ENCODE measurements around the gene PPP2R5C.
A peak's percentile ranks its signal among the peaks of the same experiment; 100 is the strongest.

The PPP2R5C gene

DNA sequence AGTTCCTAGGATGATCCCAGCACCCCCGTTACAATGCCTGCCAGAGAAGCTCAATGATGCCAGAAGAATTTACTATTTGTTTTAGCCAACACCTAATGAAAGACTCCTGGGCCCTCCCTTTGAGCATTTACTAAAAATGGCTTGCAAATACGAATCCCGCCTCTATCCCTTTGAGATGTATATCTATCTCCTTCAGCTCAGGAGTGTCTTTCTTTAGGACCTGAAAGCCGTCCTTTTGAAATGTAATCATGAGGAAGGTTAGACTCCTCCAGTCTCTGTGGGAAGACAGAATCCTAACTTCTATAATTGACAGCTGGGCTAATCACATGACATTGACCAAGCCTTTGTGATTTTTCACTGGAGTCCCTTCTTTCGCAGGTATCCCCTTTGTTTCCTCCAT lies 183.7 kb downstream of the PPP2R5C start:
- TF ChIP-seq, protein P1, sequence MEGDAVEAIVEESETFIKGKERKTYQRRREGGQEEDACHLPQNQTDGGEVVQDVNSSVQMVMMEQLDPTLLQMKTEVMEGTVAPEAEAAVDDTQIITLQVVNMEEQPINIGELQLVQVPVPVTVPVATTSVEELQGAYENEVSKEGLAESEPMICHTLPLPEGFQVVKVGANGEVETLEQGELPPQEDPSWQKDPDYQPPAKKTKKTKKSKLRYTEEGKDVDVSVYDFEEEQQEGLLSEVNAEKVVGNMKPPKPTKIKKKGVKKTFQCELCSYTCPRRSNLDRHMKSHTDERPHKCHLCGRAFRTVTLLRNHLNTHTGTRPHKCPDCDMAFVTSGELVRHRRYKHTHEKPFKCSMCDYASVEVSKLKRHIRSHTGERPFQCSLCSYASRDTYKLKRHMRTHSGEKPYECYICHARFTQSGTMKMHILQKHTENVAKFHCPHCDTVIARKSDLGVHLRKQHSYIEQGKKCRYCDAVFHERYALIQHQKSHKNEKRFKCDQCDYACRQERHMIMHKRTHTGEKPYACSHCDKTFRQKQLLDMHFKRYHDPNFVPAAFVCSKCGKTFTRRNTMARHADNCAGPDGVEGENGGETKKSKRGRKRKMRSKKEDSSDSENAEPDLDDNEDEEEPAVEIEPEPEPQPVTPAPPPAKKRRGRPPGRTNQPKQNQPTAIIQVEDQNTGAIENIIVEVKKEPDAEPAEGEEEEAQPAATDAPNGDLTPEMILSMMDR (IDR thresholded peaks at IDR 0.05; ENCODE audit: insufficient read depth, low read depth, low read length, missing control alignments), result no peak
- H3K4me3 ChIP-seq (ENCODE audit: low read length), result no peak overlapping the region
- DNase-seq (ENCODE audit: low read depth), result no peak

DNA sequence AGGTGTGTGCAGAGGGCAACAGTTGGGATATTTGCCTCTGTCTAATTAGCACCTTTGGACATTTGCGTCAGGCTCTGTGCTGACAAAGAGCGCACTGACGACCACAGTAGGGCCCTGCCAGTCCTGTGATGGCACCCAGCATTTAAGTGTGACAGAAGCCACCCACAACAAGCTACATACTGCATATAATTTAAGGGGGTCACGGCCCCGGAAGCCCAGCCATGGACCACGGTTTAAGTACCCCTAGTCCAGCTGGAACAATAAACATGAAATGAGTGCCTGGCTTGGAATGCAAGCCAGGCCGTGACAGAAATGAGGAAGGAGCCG lies 186.0 kb downstream of the PPP2R5C start:
- H3K4me3 ChIP-seq (ENCODE audit: low read length), result peak overlapping the region; percentile 84
- TF ChIP-seq, protein P1 (IDR thresholded peaks at IDR 0.05; ENCODE audit: insufficient read depth, low read depth, low read length, missing control alignments), result no peak
- DNase-seq (ENCODE audit: low read depth), result no peak

DNA sequence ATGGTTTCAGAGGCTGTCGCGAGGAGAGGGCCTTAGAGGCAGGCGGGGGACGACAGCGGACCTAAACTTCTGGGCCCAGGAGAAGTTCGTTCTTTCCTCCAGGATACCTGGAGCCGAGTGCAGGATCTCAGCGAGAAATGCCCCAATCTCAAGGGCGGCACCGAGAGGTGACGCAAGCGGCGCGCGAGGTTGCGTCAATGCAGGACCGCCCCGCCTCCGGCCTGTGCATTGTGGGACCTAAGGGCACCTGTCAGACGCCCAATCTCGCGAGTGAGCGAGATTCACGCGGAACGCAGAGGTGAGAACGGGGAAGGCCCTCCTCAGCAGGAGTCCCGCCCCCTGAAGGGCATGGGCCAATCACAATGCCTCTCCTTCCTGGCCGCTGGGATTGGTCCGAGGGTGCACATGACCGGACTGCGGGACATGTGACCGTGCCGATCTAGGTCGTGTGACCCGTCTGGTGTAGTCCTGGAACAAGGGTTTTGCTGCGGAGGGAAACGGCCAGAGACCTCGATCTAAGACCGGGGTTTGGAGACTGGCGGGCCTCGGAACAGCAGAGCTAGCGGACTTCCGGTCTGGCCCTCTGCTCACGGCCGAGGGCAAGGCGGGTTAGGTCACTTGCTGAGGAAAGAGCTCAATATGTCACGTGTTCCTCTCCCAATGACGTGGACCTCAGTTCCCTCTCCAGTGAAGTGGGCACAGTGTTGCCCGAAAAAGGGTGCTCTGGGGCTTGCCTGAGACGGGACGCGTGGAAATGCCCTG lies 186.6 kb downstream of the PPP2R5C start:
- TF ChIP-seq, protein P1 (IDR thresholded peaks at IDR 0.05; ENCODE audit: insufficient read depth, low read depth, low read length, missing control alignments), result no peak

DNA sequence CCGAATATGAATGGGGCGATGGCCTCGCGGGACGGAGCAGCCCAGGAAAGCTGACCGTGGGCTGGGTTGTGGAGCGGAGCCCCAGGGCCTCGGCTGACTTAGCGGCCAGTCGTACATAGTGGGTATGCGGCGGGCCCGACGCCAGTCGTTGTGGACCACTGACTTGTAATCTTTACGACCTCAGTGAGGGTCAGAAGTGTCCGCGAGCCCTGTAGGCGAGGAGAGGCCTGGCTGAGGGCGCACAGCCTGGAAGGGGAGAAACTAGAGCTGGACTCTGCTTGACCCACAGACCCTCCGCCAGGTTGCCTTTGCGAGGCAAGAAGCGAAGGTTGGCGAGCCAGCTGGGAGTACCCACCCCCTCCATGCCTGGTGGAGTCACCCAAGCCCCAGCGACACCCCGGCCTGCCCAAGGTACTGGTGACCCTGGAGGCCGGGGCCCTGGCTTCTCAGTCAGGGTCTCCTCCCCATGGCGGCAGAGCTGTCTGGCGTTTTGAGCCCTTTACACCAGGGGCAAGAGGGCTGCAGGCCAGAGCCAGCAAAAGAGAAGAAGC lies 187.2 kb downstream of the PPP2R5C start:
- H3K4me3 ChIP-seq (ENCODE audit: low read length), result peak overlapping the region; percentile 84
- TF ChIP-seq, protein P1 (IDR thresholded peaks at IDR 0.05; ENCODE audit: insufficient read depth, low read depth, low read length, missing control alignments), result no peak
- no peak for DNase-seq (ENCODE audit: low read depth)

More for the DNA sequence above, 186.6 kb downstream of the PPP2R5C start:
- peak overlapping the region; percentile 84 for H3K4me3 ChIP-seq (ENCODE audit: low read length)
- DNase-seq (ENCODE audit: low read depth), result peak; percentile 100

DNA sequence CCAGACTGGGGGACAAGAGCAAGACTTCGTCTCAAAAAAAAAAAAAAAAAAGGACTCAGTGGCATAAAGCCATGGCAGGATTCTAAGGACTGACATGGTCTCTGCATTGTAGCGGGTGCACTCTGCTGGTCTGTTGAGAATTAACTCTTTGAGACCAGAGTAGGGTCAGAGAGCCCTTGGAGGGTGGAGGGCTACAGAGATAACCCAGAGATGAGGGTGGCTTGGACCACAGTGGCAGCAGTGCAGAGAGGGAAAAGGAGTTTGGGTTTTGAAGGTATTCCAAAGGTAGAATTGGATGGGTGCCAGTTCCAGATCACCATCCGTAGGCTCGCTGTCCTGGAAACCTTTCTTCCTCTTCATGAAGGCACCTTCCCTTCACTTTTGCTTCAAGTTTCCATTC lies 188.6 kb downstream of the PPP2R5C start:
- no peak overlapping the region for H3K4me3 ChIP-seq (ENCODE audit: low read length)
- DNase-seq (ENCODE audit: low read depth), result no peak
- TF ChIP-seq, protein P1 (IDR thresholded peaks at IDR 0.05; ENCODE audit: insufficient read depth, low read depth, low read length, missing control alignments), result no peak

DNA sequence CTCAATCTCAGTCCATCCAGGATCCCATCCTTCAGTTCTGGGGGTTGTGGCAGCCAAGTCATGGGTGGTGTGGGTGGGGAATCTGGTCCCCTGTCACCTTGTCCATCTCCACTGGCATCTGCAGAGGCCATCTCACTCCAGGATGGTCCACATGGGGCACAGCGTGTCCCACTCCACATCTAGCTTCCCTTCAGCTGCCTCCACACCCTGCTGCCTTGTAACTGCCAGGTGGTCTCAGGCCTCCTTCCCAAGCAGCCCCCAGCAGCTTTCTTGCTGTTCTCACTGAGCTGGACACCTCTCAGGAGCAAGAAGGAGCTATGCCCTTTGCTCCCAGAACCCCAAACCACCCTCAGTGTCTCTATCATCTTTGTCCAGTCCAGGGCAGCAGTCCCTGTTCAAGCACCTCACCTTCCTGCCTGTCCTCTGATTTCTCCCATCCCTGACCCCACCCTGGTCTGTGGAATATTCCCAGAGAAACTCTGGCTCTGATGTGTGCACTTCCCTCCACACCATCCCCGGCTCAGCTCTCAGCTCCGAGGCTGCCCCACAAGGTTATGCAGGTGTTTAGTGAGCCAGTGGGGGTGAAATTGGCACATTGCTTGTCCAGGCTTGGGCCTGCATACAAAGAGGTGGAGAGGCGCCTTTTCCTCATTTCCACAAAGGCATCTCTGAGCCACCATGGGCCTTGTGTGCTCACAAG lies 189.2 kb downstream of the PPP2R5C start:
- DNase-seq (ENCODE audit: low read depth), result no peak
- TF ChIP-seq, protein P1 (IDR thresholded peaks at IDR 0.05; ENCODE audit: insufficient read depth, low read depth, low read length, missing control alignments), result no peak
- H3K4me3 ChIP-seq (ENCODE audit: low read length), result no peak overlapping the region
